Naive thymus-derived CD4-positive, alpha-beta T cell (primary cell): ENCODE data around the gene IQCK. TPM values are rescaled to one million over a fixed set of nuclear protein-coding genes. Genes with fewer than 3 reads are reported as not detected.

Source experiments
- ATAC-seq: fragments of 150-1000 bp; cut with Tn5 transposase; 2 replicates; pipeline ENCODE4 v1.10.0; 2021; ENCODE audit warnings: mild to moderate bottlenecking, moderate library complexity
- CTCF ChIA-PET: fragments of 350-600 bp; sonication (Branson Sonifier 250); formaldehyde crosslinking; loops from one replicate; lab custom pipeline; 2021; ENCODE audit warnings: antibody characterized with exemption; lab: Charles Lee
- POLR2A ChIA-PET: fragments of 350-600 bp; sonication (Branson Sonifier 250); formaldehyde crosslinking; loops from one replicate; lab custom pipeline; 2021; ENCODE audit warnings: antibody characterized with exemption, inconsistent platforms; lab: Charles Lee
- DNase-seq, 9 donors: peaks; one replicate each; pipeline versions ENCODE4 v3.0.0 to v3.0.0-alpha.2; 2020 to 2022; ENCODE audit warnings: mixed read lengths in 1 of 9
- H3K27ac ChIP-seq: one replicate; pipeline ENCODE4 v1.7.0; 2013; ENCODE audit warnings: mild to moderate bottlenecking, low read depth, low read length, moderate library complexity
- H3K27me3 ChIP-seq, 2 donors: one replicate each; pipeline ENCODE4 v1.7.0; 2013; ENCODE audit warnings: low read length in 2 of 2, mild to moderate bottlenecking in 2 of 2, moderate library complexity in 2 of 2; ENCODE audit not compliant: control insufficient read depth in 2 of 2, insufficient read depth in 2 of 2
- H3K36me3 ChIP-seq, 3 experiments: 1 replicate in 2 of 3; 2 replicates in 1 of 3; pipeline ENCODE4 v1.7.0; 2013; ENCODE audit warnings: low read length in 3 of 3, mild to moderate bottlenecking in 3 of 3, moderate library complexity in 1 of 3; ENCODE audit not compliant: insufficient read depth in 3 of 3, control insufficient read depth in 2 of 3
- H3K4me1 ChIP-seq, 2 donors: one replicate each; pipeline ENCODE4 v1.7.0; 2013; ENCODE audit warnings: low read length in 2 of 2, mild to moderate bottlenecking in 2 of 2, moderate library complexity in 1 of 2; ENCODE audit not compliant: control insufficient read depth in 2 of 2, insufficient read depth in 2 of 2
- H3K4me3 ChIP-seq: 2 replicates; pipeline ENCODE4 v1.7.0; 2013; ENCODE audit warnings: mild to moderate bottlenecking, low read length
- H3K9me3 ChIP-seq, 3 experiments: 1 replicate in 2 of 3; 2 replicates in 1 of 3; pipeline ENCODE4 v1.7.0; 2013; ENCODE audit warnings: low read length in 3 of 3; ENCODE audit not compliant: control insufficient read depth in 2 of 3
- H3K27ac Mint-ChIP-seq, 9 donors: one replicate each; pipeline ENCODE4 v1.8.0; 2020 to 2022; ENCODE audit warnings: mixed read lengths in 9 of 9, mild to moderate bottlenecking in 8 of 9, moderate library complexity in 5 of 9, inconsistent platforms in 2 of 9
- H3K27me3 Mint-ChIP-seq, 5 donors: one replicate each; pipeline ENCODE4 v1.8.0; 2021 to 2022; ENCODE audit warnings: mixed read lengths in 5 of 5, mild to moderate bottlenecking in 1 of 5
- H3K36me3 Mint-ChIP-seq, 5 donors: one replicate each; pipeline ENCODE4 v1.8.0; 2020 to 2022; ENCODE audit warnings: mixed read lengths in 5 of 5, mild to moderate bottlenecking in 3 of 5, inconsistent platforms in 1 of 5
- H3K4me1 Mint-ChIP-seq, 7 donors: one replicate each; pipeline ENCODE4 v1.8.0; 2020 to 2022; ENCODE audit warnings: mixed read lengths in 7 of 7, mild to moderate bottlenecking in 3 of 7, inconsistent platforms in 1 of 7
- H3K4me3 Mint-ChIP-seq, 10 donors: one replicate each; pipeline ENCODE4 v1.8.0; 2020 to 2022; ENCODE audit warnings: mild to moderate bottlenecking in 10 of 10, mixed read lengths in 10 of 10, moderate library complexity in 6 of 10, inconsistent platforms in 2 of 10
- H3K9me3 Mint-ChIP-seq, 11 donors: one replicate each; pipeline ENCODE4 v1.8.0; 2020 to 2022; ENCODE audit warnings: mixed read lengths in 11 of 11, mild to moderate bottlenecking in 4 of 11, inconsistent platforms in 1 of 11, moderate library complexity in 1 of 11
- intact Hi-C, 2 donors: fragments of 100-400 bp; cut with micrococcal nuclease; formaldehyde crosslinking; loops; one replicate each; pipeline ENCODE4 v1.15.1; 2023
- polyA plus RNA-seq, 2 donors: library from polyadenylated mRNA; unstranded; fragments of 300-500 nt; fragmentation: Illumina TruSeq; gene quantifications; one replicate each; pipeline ENCODE4 v1.2.3, GENCODE V29; 2021
- total RNA-seq, 6 experiments: library from RNA in 5 of 6; stranded (reverse) in 5 of 6; gene quantifications; 1 replicate in 5 of 6; 2 replicates in 1 of 6; pipeline ENCODE4 v1.2.3 and lab custom pipeline; 2021 to 2026

IQCK gene
- total and polyA plus RNA-seq, 7 experiments from 2014 or later = 0.48 to 5.0 (median 3.4) TPM

- Histone ChIP-seq H3K27ac (peak overlapping the region; percentile 46), H3K36me3 (peaks cover 0 to 22% (median 0%) of the 10 kb centered on the region in 3 experiments), H3K4me1 (peaks cover 34 to 50% of the 10 kb centered on the region in 2 donors), H3K27me3 (no peaks in the 10 kb centered on the region), H3K4me3 (no peak overlapping the region), H3K9me3 (no peaks in the 10 kb centered on the region)
- H3K4me1 Mint-ChIP-seq = peaks cover 30 to 74% (median 64%) of the 10 kb centered on the region in 7 donors
- POLR2A ChIA-PET = interaction anchor here (2.1 kb wide), 1 partner anchor 20 kb away, joined by 8 read pairs; the partner anchor contains the start of genes IQCK and KNOP1
- CTCF ChIA-PET = interaction anchor here (1.6 kb wide), 1 partner anchor 15 kb away, joined by 3 read pairs; no protein-coding TSS in a partner anchor
- H3K4me3 Mint-ChIP-seq = peak overlapping the region in 7 of 10 donors; percentile 52 to 83 (median 76)
- no peaks in the 10 kb centered on the region for H3K9me3 Mint-ChIP-seq
- intact Hi-C loops = no loop called here
- H3K27me3 Mint-ChIP-seq = no peaks in the 10 kb centered on the region
- H3K36me3 Mint-ChIP-seq = peaks cover 0 to 47% (median 27%) of the 10 kb centered on the region in 5 donors
- peak overlapping the region in 8 of 9 donors; percentile 90 to 97 (median 94) for H3K27ac Mint-ChIP-seq
- DNase-seq = no peak
- ATAC-seq = no peak
These were observed 20.2 kb upstream of the IQCK start for GRCh38 chr16:19697756-19698318.

- H3K36me3 Mint-ChIP-seq = peaks cover 0 to 53% (median 33%) of the 10 kb centered on the region in 5 donors
- Histone ChIP-seq H3K4me1 (peaks cover 34 to 50% of the 10 kb centered on the region in 2 donors), H3K27ac (peak overlapping the region; percentile 46), H3K9me3 (no peaks in the 10 kb centered on the region), H3K27me3 (no peaks in the 10 kb centered on the region), H3K36me3 (peaks cover 0 to 29% (median 0%) of the 10 kb centered on the region in 3 experiments), H3K4me3 (no peak overlapping the region)
- no peaks in the 10 kb centered on the region for H3K27me3 Mint-ChIP-seq
- peaks cover 30 to 74% (median 63%) of the 10 kb centered on the region in 7 donors for H3K4me1 Mint-ChIP-seq
- DNase-seq = no peak
- ATAC-seq = no peak
- intact Hi-C loops = no loop called here
- peak overlapping the region in 9 of 10 donors; percentile 52 to 83 (median 76) for H3K4me3 Mint-ChIP-seq
- peak overlapping the region; percentile 54 to 97 (median 94) for H3K27ac Mint-ChIP-seq
- CTCF ChIA-PET = no interaction called here
- POLR2A ChIA-PET = interaction anchor here (0.7 to 2.7 kb wide), 2 partner anchors 8 to 19 kb away, joined by 3 to 8 read pairs; partner anchors contain the start of genes IQCK and KNOP1
- H3K9me3 Mint-ChIP-seq = peaks cover 0 to 1% (median 0%) of the 10 kb centered on the region in 11 donors
These were observed 19.3 kb upstream of the IQCK start for GRCh38 chr16:19698480-19699465.

GRCh38 chr16:19699472-19699871 is 18.6 kb upstream of the IQCK start:
- Mint-ChIP-seq H3K36me3 (peaks cover 0 to 55% (median 34%) of the 10 kb centered on the region in 5 donors), H3K4me1 (peaks cover 30 to 67% (median 56%) of the 10 kb centered on the region in 7 donors), H3K27me3 (no peaks in the 10 kb centered on the region), H3K9me3 (peaks cover 0 to 1% (median 0%) of the 10 kb centered on the region in 11 donors), H3K4me3 (peak overlapping the region in 2 of 10 donors; percentile 14 to 82), H3K27ac (peak overlapping the region in 8 of 9 donors; percentile 42 to 97 (median 94))
- DNase-seq (no peak), ATAC-seq (no peak)
- intact Hi-C loops = no loop called here
- POLR2A ChIA-PET = interaction anchor here (0.7 to 2.7 kb wide), 2 partner anchors 7 to 18 kb away, joined by 3 to 8 read pairs; partner anchors contain the start of genes IQCK and KNOP1
- no peaks in the 10 kb centered on the region for H3K27me3 ChIP-seq
- no peaks in the 10 kb centered on the region for H3K9me3 ChIP-seq
- H3K4me3 ChIP-seq = no peak overlapping the region
- peaks cover 0 to 35% (median 0%) of the 10 kb centered on the region in 3 experiments for H3K36me3 ChIP-seq
- H3K4me1 ChIP-seq = peaks cover 34 to 46% of the 10 kb centered on the region in 2 donors
- no peak overlapping the region for H3K27ac ChIP-seq
- CTCF ChIA-PET = no interaction called here

GRCh38 chr16:19700319-19700781 is 17.7 kb upstream of the IQCK start:
- no peak for ATAC-seq
- peaks cover 27 to 60% (median 49%) of the 10 kb centered on the region in 7 donors for H3K4me1 Mint-ChIP-seq
- DNase-seq = no peak
- ChIA-PET POLR2A (interaction anchor here (2.7 kb wide), 1 partner anchor 17 kb away, joined by 8 read pairs; the partner anchor contains the start of genes IQCK and KNOP1), CTCF (no interaction called here)
- Histone ChIP-seq H3K36me3 (peaks cover 0 to 44% (median 0%) of the 10 kb centered on the region in 3 experiments), H3K27me3 (no peaks in the 10 kb centered on the region), H3K9me3 (no peaks in the 10 kb centered on the region), H3K4me3 (no peak overlapping the region), H3K4me1 (peaks cover 34 to 40% of the 10 kb centered on the region in 2 donors), H3K27ac (no peak overlapping the region)
- peaks cover 0 to 64% (median 32%) of the 10 kb centered on the region in 5 donors for H3K36me3 Mint-ChIP-seq
- intact Hi-C loops = no loop called here
- peak overlapping the region in 3 of 10 donors; percentile 6 to 34 (median 19) for H3K4me3 Mint-ChIP-seq
- H3K27me3 Mint-ChIP-seq = no peaks in the 10 kb centered on the region
- H3K27ac Mint-ChIP-seq = peak overlapping the region in 8 of 9 donors; percentile 57 to 97 (median 80)
- peaks cover 0 to 1% (median 0%) of the 10 kb centered on the region in 11 donors for H3K9me3 Mint-ChIP-seq

GRCh38 chr16:19701091-19701490 is 17.0 kb upstream of the IQCK start:
- H3K36me3 Mint-ChIP-seq = peaks cover 0 to 71% (median 33%) of the 10 kb centered on the region in 5 donors
- ATAC-seq (no peak), DNase-seq (no peak)
- H3K27me3 Mint-ChIP-seq = no peaks in the 10 kb centered on the region
- peaks cover 23 to 54% (median 45%) of the 10 kb centered on the region in 7 donors for H3K4me1 Mint-ChIP-seq
- H3K36me3 ChIP-seq = peaks cover 0 to 51% (median 0%) of the 10 kb centered on the region in 3 experiments
- no peaks in the 10 kb centered on the region for H3K9me3 ChIP-seq
- H3K4me3 ChIP-seq = no peak overlapping the region
- peaks cover 0 to 1% (median 0%) of the 10 kb centered on the region in 11 donors for H3K9me3 Mint-ChIP-seq
- intact Hi-C loops = no loop called here
- H3K27me3 ChIP-seq = no peaks in the 10 kb centered on the region
- no peak overlapping the region for H3K27ac ChIP-seq
- ChIA-PET POLR2A (interaction anchor here (1.1 to 2.7 kb wide), 2 partner anchors 16 to 17 kb away, joined by 3 to 8 read pairs; partner anchors contain the start of genes IQCK and KNOP1), CTCF (no interaction called here)
- H3K4me1 ChIP-seq = peaks cover 30 to 35% of the 10 kb centered on the region in 2 donors
- peak overlapping the region in 8 of 9 donors; percentile 30 to 97 (median 80) for H3K27ac Mint-ChIP-seq
- H3K4me3 Mint-ChIP-seq = no peak overlapping the region
